Muscle layer of colon (tissue), 2 donors: ENCODE data around the gene ASCC2.

ENCODE experiments used
- H3K27ac ChIP-seq: one replicate; pipeline ENCODE4 v1.7.0; 2013; ENCODE audit warnings: low read depth, mild to moderate bottlenecking, low read length, moderate library complexity
- H3K27me3 ChIP-seq, 2 donors: one replicate each; pipeline ENCODE4 v1.7.0; 2013; ENCODE audit warnings: low read length in 2 of 2, mild to moderate bottlenecking in 2 of 2; ENCODE audit not compliant: insufficient read depth in 2 of 2, control insufficient read depth in 1 of 2
- H3K36me3 ChIP-seq: one replicate; pipeline ENCODE4 v1.7.0; 2013; ENCODE audit warnings: mild to moderate bottlenecking, low read length; ENCODE audit not compliant: insufficient read depth
- H3K4me1 ChIP-seq: one replicate; pipeline ENCODE4 v1.7.0; 2013; ENCODE audit warnings: mild to moderate bottlenecking, low read length; ENCODE audit not compliant: insufficient read depth
- H3K4me3 ChIP-seq, 2 donors: one replicate each; pipeline ENCODE4 v1.7.0; 2013; ENCODE audit warnings: low read length in 2 of 2, low read depth in 1 of 2, mild to moderate bottlenecking in 1 of 2, moderate library complexity in 1 of 2
- H3K9ac ChIP-seq: one replicate; pipeline ENCODE4 v1.7.0; 2013; ENCODE audit warnings: low read length
- H3K9me3 ChIP-seq: one replicate; pipeline ENCODE4 v1.7.0; 2013; ENCODE audit warnings: mild to moderate bottlenecking, low read length
- donor health status: abdominal sarcoma.
- donor health status: Adenocarcinoma of cecum.

The ASCC2 gene

GRCh38 chr22:29799217-29799680 is 38.8 kb downstream of the ASCC2 start:
- Histone ChIP-seq H3K4me3 (no peak overlapping the region), H3K9ac (no peak overlapping the region), H3K36me3 (peaks cover 57% of the 10 kb centered on the region), H3K27ac (no peak overlapping the region), H3K9me3 (no peaks in the 10 kb centered on the region), H3K27me3 (no peaks in the 10 kb centered on the region), H3K4me1 (peaks cover 10% of the 10 kb centered on the region)

- H3K27me3 ChIP-seq, result no peaks in the 10 kb centered on the region
- peaks cover 52% of the 10 kb centered on the region for H3K36me3 ChIP-seq
- no peaks in the 10 kb centered on the region for H3K9me3 ChIP-seq
- no peak overlapping the region for H3K9ac ChIP-seq
- peaks cover 10% of the 10 kb centered on the region for H3K4me1 ChIP-seq
- H3K4me3 ChIP-seq, result no peak overlapping the region
- H3K27ac ChIP-seq, result no peak overlapping the region
Measured at GRCh38 chr22:29798801-29799200, 39.3 kb downstream of the ASCC2 start.

GRCh38 chr22:29798318-29798717 is 39.8 kb downstream of the ASCC2 start:
- Histone ChIP-seq H3K27me3 (no peaks in the 10 kb centered on the region), H3K9ac (no peak overlapping the region), H3K9me3 (no peaks in the 10 kb centered on the region), H3K4me3 (no peak overlapping the region), H3K4me1 (peaks cover 10% of the 10 kb centered on the region), H3K36me3 (peaks cover 51% of the 10 kb centered on the region), H3K27ac (no peak overlapping the region)

GRCh38 chr22:29797351-29797750 is 40.7 kb downstream of the ASCC2 start:
- Histone ChIP-seq H3K36me3 (peaks cover 59% of the 10 kb centered on the region), H3K27ac (no peak overlapping the region), H3K4me3 (no peak overlapping the region), H3K9me3 (no peaks in the 10 kb centered on the region), H3K27me3 (no peaks in the 10 kb centered on the region), H3K4me1 (peaks cover 10% of the 10 kb centered on the region), H3K9ac (no peak overlapping the region)

DNA sequence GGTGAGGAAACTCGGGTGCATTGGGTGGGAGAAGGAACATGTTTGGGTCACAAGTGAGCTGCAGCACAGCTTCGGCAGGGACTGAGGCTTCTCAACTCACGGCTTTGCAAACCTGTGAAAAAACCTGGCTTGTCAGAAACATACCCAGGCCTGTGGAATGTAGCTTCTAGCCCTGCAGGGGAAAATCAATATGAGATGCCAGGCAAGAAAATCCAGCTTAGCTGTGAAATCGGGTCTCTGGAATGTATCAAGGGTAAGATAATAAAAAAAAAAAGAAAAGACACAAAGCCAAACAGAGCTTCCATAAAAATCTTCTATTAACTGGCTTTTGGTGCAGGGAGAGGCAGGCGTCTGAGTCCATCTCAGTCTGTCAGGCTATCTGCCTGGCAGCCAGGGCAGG is 42.4 kb downstream of the ASCC2 start:
- H3K9me3 ChIP-seq, result no peaks in the 10 kb centered on the region
- H3K4me3 ChIP-seq, result no peak overlapping the region
- H3K27ac ChIP-seq, result no peak overlapping the region
- no peak overlapping the region for H3K9ac ChIP-seq
- peaks cover 10% of the 10 kb centered on the region for H3K4me1 ChIP-seq
- no peaks in the 10 kb centered on the region for H3K27me3 ChIP-seq
- H3K36me3 ChIP-seq, result peaks cover 53% of the 10 kb centered on the region

DNA sequence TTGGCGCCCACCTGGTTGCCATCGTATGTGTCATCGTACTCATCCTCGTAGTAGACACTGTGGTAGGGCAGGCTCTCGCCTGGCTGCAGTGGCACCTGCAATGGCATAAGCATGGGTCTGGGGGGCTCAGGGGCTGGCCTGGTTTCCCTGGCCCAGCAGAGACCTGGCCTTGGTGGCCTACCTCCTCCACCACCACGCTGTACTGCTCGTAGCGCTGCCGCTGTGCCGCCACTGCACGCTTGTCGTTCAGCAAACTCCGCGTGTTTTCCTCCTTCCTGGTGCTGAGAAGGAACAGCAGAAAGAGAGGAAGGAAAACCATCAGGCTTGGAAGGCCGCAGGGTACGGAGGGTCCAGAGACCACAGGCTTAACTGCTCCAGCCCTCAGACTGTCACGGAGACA is 44.7 kb downstream of the ASCC2 start:
- Histone ChIP-seq H3K9me3 (no peaks in the 10 kb centered on the region), H3K9ac (no peak overlapping the region), H3K27ac (no peak overlapping the region), H3K36me3 (peaks cover 59% of the 10 kb centered on the region), H3K27me3 (no peaks in the 10 kb centered on the region), H3K4me3 (no peak overlapping the region), H3K4me1 (peaks cover 2% of the 10 kb centered on the region)

DNA sequence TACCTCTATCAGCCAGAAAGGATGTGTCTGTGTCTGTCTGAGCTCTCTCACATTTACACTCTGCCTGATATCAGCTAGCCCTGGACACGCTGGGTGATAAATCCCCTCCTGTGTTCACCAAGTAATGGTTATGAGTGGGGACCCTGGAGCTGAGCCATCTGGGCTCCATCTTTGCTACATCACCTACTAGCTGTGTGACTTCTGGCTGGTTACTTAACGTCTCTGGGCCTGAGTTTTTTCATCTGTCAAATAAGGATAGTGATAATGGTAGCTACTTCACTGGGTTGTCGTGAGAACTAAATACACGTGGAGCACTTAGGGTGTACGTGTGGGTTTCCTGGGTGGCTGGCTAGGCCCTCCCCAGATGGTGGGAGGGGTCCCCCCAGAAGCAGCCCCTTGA is 48.0 kb downstream of the ASCC2 start:
- peaks cover 54% of the 10 kb centered on the region for H3K36me3 ChIP-seq
- no peaks in the 10 kb centered on the region for H3K4me1 ChIP-seq
- H3K4me3 ChIP-seq, result no peak overlapping the region
- no peak overlapping the region for H3K9ac ChIP-seq
- H3K27me3 ChIP-seq, result no peaks in the 10 kb centered on the region
- no peak overlapping the region for H3K27ac ChIP-seq
- H3K9me3 ChIP-seq, result no peaks in the 10 kb centered on the region

DNA sequence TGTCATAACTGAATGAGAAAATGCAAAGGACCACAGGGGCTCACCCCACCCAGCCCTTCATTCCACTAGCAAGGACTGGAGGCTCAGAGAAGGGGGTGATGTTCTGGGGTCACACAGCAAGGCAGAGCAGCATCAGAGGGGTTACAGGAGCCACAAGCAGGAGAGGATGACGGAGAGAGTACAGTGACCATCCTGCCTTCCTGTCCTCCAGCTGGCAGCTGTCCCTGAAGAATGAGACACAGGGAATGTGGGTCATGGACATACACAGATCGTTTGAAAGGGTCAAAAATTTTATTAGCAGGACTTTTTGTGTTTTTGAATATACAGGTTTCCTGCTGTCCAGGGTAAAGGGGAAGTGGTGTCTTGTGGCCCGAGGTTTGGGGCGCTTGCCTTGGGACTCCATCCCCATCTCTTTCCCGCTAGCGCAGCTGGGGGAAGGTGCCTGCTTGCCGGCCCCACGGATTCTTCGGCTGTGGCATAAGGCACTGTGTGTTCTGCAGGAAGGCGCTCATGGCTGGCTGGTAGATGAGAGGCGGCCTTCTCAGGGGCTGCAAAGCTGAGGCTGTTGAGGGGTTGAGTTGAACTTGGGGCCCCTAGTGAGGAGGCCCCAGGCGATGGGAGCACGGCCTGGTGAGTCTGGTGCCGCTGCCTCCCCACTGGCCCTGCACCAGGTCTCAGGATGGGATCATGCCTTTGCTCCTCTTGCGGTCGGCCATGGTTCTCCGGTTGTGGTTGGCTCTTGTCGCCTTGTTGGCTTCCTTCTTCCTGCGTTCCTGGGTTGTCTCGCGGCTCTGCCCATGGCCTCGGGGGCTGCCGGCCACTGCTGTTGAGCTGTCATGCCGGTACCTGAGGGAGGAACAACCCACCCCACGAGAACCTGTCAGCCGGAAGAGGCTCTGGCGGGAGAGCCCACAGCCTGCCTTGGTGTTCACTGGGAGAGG is 49.5 kb downstream of the ASCC2 start:
- Histone ChIP-seq H3K9ac (no peak overlapping the region), H3K4me3 (no peak overlapping the region), H3K27ac (no peak overlapping the region), H3K36me3 (peaks cover 47% of the 10 kb centered on the region), H3K4me1 (peaks cover 4% of the 10 kb centered on the region), H3K9me3 (no peaks in the 10 kb centered on the region), H3K27me3 (no peaks in the 10 kb centered on the region)

GRCh38 chr22:29787371-29787980 is 50.6 kb downstream of the ASCC2 start:
- Histone ChIP-seq H3K4me1 (peaks cover 4% of the 10 kb centered on the region), H3K9me3 (no peaks in the 10 kb centered on the region), H3K4me3 (no peak overlapping the region), H3K9ac (no peak overlapping the region), H3K27me3 (no peaks in the 10 kb centered on the region), H3K27ac (no peak overlapping the region), H3K36me3 (peaks cover 35% of the 10 kb centered on the region)

GRCh38 chr22:29786031-29786430 is 52.0 kb downstream of the ASCC2 start:
- H3K9me3 ChIP-seq, result no peaks in the 10 kb centered on the region
- H3K9ac ChIP-seq, result no peak overlapping the region
- peaks cover 15% of the 10 kb centered on the region for H3K4me1 ChIP-seq
- H3K4me3 ChIP-seq, result no peak overlapping the region
- H3K27ac ChIP-seq, result no peak overlapping the region
- no peaks in the 10 kb centered on the region for H3K27me3 ChIP-seq
- peaks cover 30% of the 10 kb centered on the region for H3K36me3 ChIP-seq

DNA sequence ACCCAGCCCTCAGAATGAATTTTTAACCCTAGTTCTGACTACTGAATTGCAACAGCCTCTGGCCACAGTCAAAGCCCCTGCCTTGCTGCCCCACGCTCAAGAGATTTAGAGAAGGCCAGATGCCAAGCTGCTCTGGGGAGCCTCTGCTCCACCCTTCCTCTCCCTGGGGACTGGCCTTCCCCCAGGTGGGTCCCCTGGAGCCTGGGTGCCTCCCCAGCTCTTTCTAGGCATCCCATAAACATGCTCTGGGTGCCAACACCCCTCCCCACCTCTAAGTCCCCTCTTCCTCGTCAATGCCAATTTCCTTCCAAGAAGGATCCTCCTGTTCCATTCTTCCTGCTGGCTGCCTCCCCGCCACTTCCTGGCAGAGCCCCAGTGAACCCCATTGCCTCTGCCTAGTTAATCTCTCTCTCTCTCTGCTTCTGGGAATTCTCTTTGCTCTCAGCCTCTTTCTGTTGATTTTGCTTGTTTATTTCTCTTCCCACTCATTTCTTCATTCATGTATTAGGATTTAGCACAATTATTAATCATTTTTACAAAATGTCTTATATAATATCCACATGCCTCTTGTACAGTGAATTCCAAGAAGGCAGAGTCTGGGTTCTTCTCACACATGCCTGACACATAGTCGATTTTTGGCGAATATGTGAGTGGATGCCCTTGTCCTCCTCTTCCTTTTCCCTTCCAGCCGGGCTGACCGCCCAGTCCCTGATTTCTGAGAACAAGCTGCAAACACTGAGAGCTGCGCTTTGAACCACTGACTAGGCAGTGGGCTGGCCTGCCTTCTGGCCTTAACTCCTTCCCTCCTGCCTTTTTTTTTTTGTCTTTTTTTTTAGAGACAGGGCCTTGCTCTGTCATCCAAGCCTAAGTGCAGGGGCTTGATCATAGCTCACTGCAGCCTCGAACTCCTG is 53.4 kb downstream of the ASCC2 start:
- Histone ChIP-seq H3K4me3 (no peak overlapping the region), H3K9me3 (no peaks in the 10 kb centered on the region), H3K27ac (peak overlapping the region; percentile 62), H3K27me3 (no peaks in the 10 kb centered on the region), H3K9ac (no peak overlapping the region), H3K36me3 (peaks cover 17% of the 10 kb centered on the region), H3K4me1 (peaks cover 16% of the 10 kb centered on the region)
